ENCODE data around the gene SETD2.
"Not testable (repeated sequence)": the region's sequence is repeated elsewhere in the genome, so short reads cannot be mapped to it uniquely, and the experiment has no call there.

SETD2 gene

DNA sequence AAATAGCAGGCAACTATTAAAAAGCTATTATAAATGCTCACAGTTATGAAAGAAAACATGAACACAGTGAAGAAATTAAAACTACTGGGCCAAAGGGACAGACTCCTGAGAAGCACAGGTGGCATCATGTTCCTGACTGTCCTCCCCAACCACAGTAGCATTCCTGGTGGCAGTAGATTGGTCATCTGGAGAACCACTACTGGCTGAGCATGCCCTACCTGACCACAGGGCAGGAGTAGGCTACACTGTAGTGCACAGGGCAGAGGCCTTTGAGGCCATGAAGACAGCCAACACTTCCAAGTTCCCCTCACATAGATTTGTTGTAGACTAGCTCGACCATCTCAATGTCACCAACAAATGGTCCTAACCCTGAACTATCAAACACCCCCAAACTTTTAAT lies 135.2 kb downstream of the SETD2 start:
- no peak for ATAC-seq (ENCODE audit: insufficient read depth, low read depth)
- TF ChIP-seq EZH2 (IDR thresholded peaks at IDR 0.05; ENCODE audit: borderline replicate concordance, low read depth, low read length, severe bottlenecking) (no peak), CTCF (IDR thresholded peaks at IDR 0.05; ENCODE audit: borderline replicate concordance, extremely low read depth, low read length, poor library complexity, severe bottlenecking) (no peak)
- no peaks in the 10 kb centered on the region for H4K20me1 ChIP-seq (ENCODE audit: insufficient read depth, low read length)

DNA sequence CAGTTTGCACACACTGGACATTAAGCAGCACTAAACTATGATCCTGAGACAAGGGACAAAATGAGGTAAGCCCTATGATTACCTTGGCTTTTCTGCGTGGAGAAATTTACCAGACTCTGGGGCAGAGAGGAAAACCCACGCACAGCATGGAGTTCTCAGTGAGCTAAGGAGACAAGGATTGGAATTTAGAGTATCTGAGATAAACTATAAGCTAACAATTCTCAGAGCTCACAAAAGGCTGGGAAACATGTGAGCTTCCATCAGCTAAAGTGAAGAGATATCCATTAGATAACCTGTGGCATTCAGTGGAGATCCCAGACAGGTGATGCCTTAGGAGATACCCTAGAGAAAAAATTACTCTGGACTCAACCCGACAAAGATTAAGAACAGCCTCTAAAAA lies 135.8 kb downstream of the SETD2 start:
- H3K4me1 ChIP-seq (ENCODE audit: insufficient read depth, low read length) = no peaks in the 10 kb centered on the region
- H3K79me2 ChIP-seq (ENCODE audit: insufficient read depth, low read length) = peaks cover 42% of the 10 kb centered on the region
- H4K20me1 ChIP-seq (ENCODE audit: insufficient read depth, low read length) = no peaks in the 10 kb centered on the region
- no peak for TF ChIP-seq CTCF (IDR thresholded peaks at IDR 0.05; ENCODE audit: borderline replicate concordance, extremely low read depth, low read length, poor library complexity, severe bottlenecking)
- TF ChIP-seq EZH2 (IDR thresholded peaks at IDR 0.05; ENCODE audit: borderline replicate concordance, low read depth, low read length, severe bottlenecking) = no peak
- H3K27me3 ChIP-seq (ENCODE audit: insufficient read depth, low read length, poor library complexity) = no peaks in the 10 kb centered on the region
- H3K27ac ChIP-seq (ENCODE audit: low read length) = peak overlapping the region; percentile 9
- H3K4me3 ChIP-seq (ENCODE audit: low read depth in 1 of 2, low read length in 2 of 2) = no peak overlapping the region
- no peak overlapping the region for H3K4me2 ChIP-seq (ENCODE audit: insufficient read depth, low read length)
- no peak overlapping the region for H2AFZ ChIP-seq (ENCODE audit: low read depth, low read length)
- peaks cover 46% of the 10 kb centered on the region for H3K36me3 ChIP-seq (ENCODE audit: insufficient read depth, low read length)
- no peak overlapping the region for H3K9ac ChIP-seq (ENCODE audit: low read depth, low read length)
- ATAC-seq (ENCODE audit: insufficient read depth, low read depth) (no peak), DNase-seq (no peak)
- no peaks in the 10 kb centered on the region for H3K9me3 ChIP-seq (ENCODE audit: insufficient read depth, low read length, severe bottlenecking)

More for the DNA sequence above, 135.2 kb downstream of the SETD2 start:
- Histone ChIP-seq H3K27me3 (ENCODE audit: insufficient read depth, low read length, poor library complexity) (no peaks in the 10 kb centered on the region), H3K4me3 (ENCODE audit: low read depth in 1 of 2, low read length in 2 of 2) (no peak overlapping the region), H3K9ac (ENCODE audit: low read depth, low read length) (no peak overlapping the region), H3K27ac (ENCODE audit: low read length) (peak overlapping the region; percentile 2; the same call in 1 of the 2 replicates), H3K36me3 (ENCODE audit: insufficient read depth, low read length) (peaks cover 50% of the 10 kb centered on the region), H3K4me2 (ENCODE audit: insufficient read depth, low read length) (no peak overlapping the region), H3K9me3 (ENCODE audit: insufficient read depth, low read length, severe bottlenecking) (no peaks in the 10 kb centered on the region), H2AFZ (ENCODE audit: low read depth, low read length) (no peak overlapping the region), H3K79me2 (ENCODE audit: insufficient read depth, low read length) (peaks cover 37% of the 10 kb centered on the region), H3K4me1 (ENCODE audit: insufficient read depth, low read length) (no peaks in the 10 kb centered on the region)
- no peak for DNase-seq

GRCh38 chr3:47026432-47026831 lies 137.5 kb downstream of the SETD2 start:
- H2AFZ ChIP-seq (ENCODE audit: low read depth, low read length); H3K9ac ChIP-seq (ENCODE audit: low read depth, low read length); H3K9me3 ChIP-seq (ENCODE audit: insufficient read depth, low read length, severe bottlenecking); H3K4me3 ChIP-seq (ENCODE audit: low read depth in 1 of 2, low read length in 2 of 2); H3K27me3 ChIP-seq (ENCODE audit: insufficient read depth, low read length, poor library complexity); H4K20me1 ChIP-seq (ENCODE audit: insufficient read depth, low read length); H3K4me2 ChIP-seq (ENCODE audit: insufficient read depth, low read length); ATAC-seq (ENCODE audit: insufficient read depth, low read depth); DNase-seq; H3K27ac ChIP-seq (ENCODE audit: low read length): not testable (repeated sequence)
- peaks cover 59% of the 10 kb centered on the region for H3K79me2 ChIP-seq (ENCODE audit: insufficient read depth, low read length)
- peaks cover 40% of the 10 kb centered on the region for H3K36me3 ChIP-seq (ENCODE audit: insufficient read depth, low read length)
- H3K4me1 ChIP-seq (ENCODE audit: insufficient read depth, low read length) = peaks cover 13% of the 10 kb centered on the region

DNA sequence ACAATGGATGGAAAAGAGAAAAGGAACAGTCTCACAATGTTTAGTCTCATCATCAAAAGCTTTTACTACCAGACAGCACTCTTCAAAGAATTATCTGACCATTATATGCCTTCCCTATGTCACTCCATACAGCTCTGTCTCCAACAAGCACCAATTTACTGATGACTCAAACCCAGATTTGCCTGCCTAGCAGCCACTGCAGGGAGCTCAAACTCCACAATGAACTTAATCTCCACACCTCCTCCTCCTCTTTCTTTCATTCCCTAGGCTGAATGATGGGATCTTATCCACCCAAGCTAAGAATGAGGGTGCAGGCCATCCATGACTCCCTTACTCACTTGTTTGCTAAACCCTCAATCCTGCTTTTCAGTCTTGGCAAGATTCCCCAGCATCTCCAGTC lies 139.0 kb downstream of the SETD2 start:
- peak overlapping the region; percentile 57 for H3K27ac ChIP-seq (ENCODE audit: low read length)
- H3K4me3 ChIP-seq (ENCODE audit: low read depth in 1 of 2, low read length in 2 of 2) = no peak overlapping the region
- no peaks in the 10 kb centered on the region for H4K20me1 ChIP-seq (ENCODE audit: insufficient read depth, low read length)
- no peaks in the 10 kb centered on the region for H3K27me3 ChIP-seq (ENCODE audit: insufficient read depth, low read length, poor library complexity)
- peaks cover 37% of the 10 kb centered on the region for H3K36me3 ChIP-seq (ENCODE audit: insufficient read depth, low read length)
- no peak overlapping the region for H3K4me2 ChIP-seq (ENCODE audit: insufficient read depth, low read length)
- no peak for DNase-seq
- no peak overlapping the region for H3K9ac ChIP-seq (ENCODE audit: low read depth, low read length)
- peaks cover 70% of the 10 kb centered on the region for H3K79me2 ChIP-seq (ENCODE audit: insufficient read depth, low read length)
- no peaks in the 10 kb centered on the region for H3K9me3 ChIP-seq (ENCODE audit: insufficient read depth, low read length, severe bottlenecking)
- no peak for ATAC-seq (ENCODE audit: insufficient read depth, low read depth)
- peaks cover 28% of the 10 kb centered on the region for H3K4me1 ChIP-seq (ENCODE audit: insufficient read depth, low read length)
- no peak for TF ChIP-seq EZH2 (IDR thresholded peaks at IDR 0.05; ENCODE audit: borderline replicate concordance, low read depth, low read length, severe bottlenecking)
- no peak overlapping the region for H2AFZ ChIP-seq (ENCODE audit: low read depth, low read length)

All from DND-41 (cell line).